ENCODE measurements around the gene OR8D4.
"Not testable (repeated sequence)": the region's sequence is repeated elsewhere in the genome, so short reads cannot be mapped to it uniquely, and the experiment has no call there.

The OR8D4 gene

GRCh38 chr11:123901867-123902266 is at the start of gene OR8D4:
TSS of gene OR8D4 (plus strand) at chr11:123902167. CDS start at chr11:123906432, 4,265 bp downstream.
- Histone ChIP-seq H3K4me1 (ENCODE audit: control insufficient read depth in 1 of 2, insufficient read depth in 2 of 2, low read length in 2 of 2) (no peaks in the 10 kb centered on the region), H3K27me3 (ENCODE audit: control insufficient read depth in 1 of 2, insufficient read depth in 2 of 2, low read length in 2 of 2) (no peaks in the 10 kb centered on the region), H3K27ac (ENCODE audit: low read depth, low read length) (no peak within 1 kb of the TSS), H3K4me3 (ENCODE audit: low read depth in 1 of 2, low read length in 2 of 2) (no peak within 1 kb of the TSS), H3K9ac (ENCODE audit: low read depth in 1 of 2, low read length in 2 of 2) (no peak within 1 kb of the TSS), H3K9me3 (ENCODE audit: control insufficient read depth in 1 of 2, low read length in 2 of 2) (no peaks in the 10 kb centered on the region), H3K36me3 (ENCODE audit: control insufficient read depth in 1 of 2, insufficient read depth in 2 of 2, low read length in 2 of 2) (no peaks in the 10 kb centered on the region)

- no peak overlapping the region for H3K9ac ChIP-seq (ENCODE audit: low read depth in 1 of 2, low read length in 2 of 2)
- no peak overlapping the region for H3K4me3 ChIP-seq (ENCODE audit: low read depth in 1 of 2, low read length in 2 of 2)
- H3K27me3 ChIP-seq (ENCODE audit: control insufficient read depth in 1 of 2, insufficient read depth in 2 of 2, low read length in 2 of 2) = peaks cover 0 to 3% of the 10 kb centered on the region in 2 donors
- no peaks in the 10 kb centered on the region for H3K36me3 ChIP-seq (ENCODE audit: control insufficient read depth in 1 of 2, insufficient read depth in 2 of 2, low read length in 2 of 2)
- no peaks in the 10 kb centered on the region for H3K4me1 ChIP-seq (ENCODE audit: control insufficient read depth in 1 of 2, insufficient read depth in 2 of 2, low read length in 2 of 2)
- H3K9me3 ChIP-seq (ENCODE audit: control insufficient read depth in 1 of 2, low read length in 2 of 2) = no peaks in the 10 kb centered on the region
- H3K27ac ChIP-seq (ENCODE audit: low read depth, low read length) = no peak overlapping the region
Observed at GRCh38 chr11:123852321-123852720, 49.6 kb upstream of the OR8D4 start.

- Histone ChIP-seq H3K36me3 (ENCODE audit: control insufficient read depth in 1 of 2, insufficient read depth in 2 of 2, low read length in 2 of 2) (no peaks in the 10 kb centered on the region), H3K9ac (ENCODE audit: low read depth in 1 of 2, low read length in 2 of 2) (no peak overlapping the region), H3K9me3 (ENCODE audit: control insufficient read depth in 1 of 2, low read length in 2 of 2) (no peaks in the 10 kb centered on the region), H3K27ac (ENCODE audit: low read depth, low read length) (no peak overlapping the region), H3K27me3 (ENCODE audit: control insufficient read depth in 1 of 2, insufficient read depth in 2 of 2, low read length in 2 of 2) (peaks cover 0 to 3% of the 10 kb centered on the region in 2 donors), H3K4me1 (ENCODE audit: control insufficient read depth in 1 of 2, insufficient read depth in 2 of 2, low read length in 2 of 2) (no peaks in the 10 kb centered on the region), H3K4me3 (ENCODE audit: low read depth in 1 of 2, low read length in 2 of 2) (no peak overlapping the region)
Observed at GRCh38 chr11:123853038-123853437, 48.9 kb upstream of the OR8D4 start.

GRCh38 chr11:123856444-123856843 is 45.5 kb upstream of the OR8D4 start:
- H3K4me3 ChIP-seq (ENCODE audit: low read depth in 1 of 2, low read length in 2 of 2) = no peak overlapping the region
- no peak overlapping the region for H3K27ac ChIP-seq (ENCODE audit: low read depth, low read length)
- H3K4me1 ChIP-seq (ENCODE audit: control insufficient read depth in 1 of 2, insufficient read depth in 2 of 2, low read length in 2 of 2) = no peaks in the 10 kb centered on the region
- no peak overlapping the region for H3K9ac ChIP-seq (ENCODE audit: low read depth in 1 of 2, low read length in 2 of 2)
- H3K27me3 ChIP-seq (ENCODE audit: control insufficient read depth in 1 of 2, insufficient read depth in 2 of 2, low read length in 2 of 2) = peaks cover 0 to under 1% of the 10 kb centered on the region in 2 donors
- no peaks in the 10 kb centered on the region for H3K36me3 ChIP-seq (ENCODE audit: control insufficient read depth in 1 of 2, insufficient read depth in 2 of 2, low read length in 2 of 2)
- H3K9me3 ChIP-seq (ENCODE audit: control insufficient read depth in 1 of 2, low read length in 2 of 2) = no peaks in the 10 kb centered on the region

- no peaks in the 10 kb centered on the region for H3K9me3 ChIP-seq (ENCODE audit: control insufficient read depth in 1 of 2, low read length in 2 of 2)
Observed at GRCh38 chr11:123859731-123860130, 42.2 kb upstream of the OR8D4 start.

GRCh38 chr11:123865293-123865692 is 36.7 kb upstream of the OR8D4 start:
- not testable (repeated sequence) for H3K27ac ChIP-seq (ENCODE audit: low read depth, low read length); H3K27me3 ChIP-seq (ENCODE audit: control insufficient read depth in 1 of 2, insufficient read depth in 2 of 2, low read length in 2 of 2); H3K4me1 ChIP-seq (ENCODE audit: control insufficient read depth in 1 of 2, insufficient read depth in 2 of 2, low read length in 2 of 2); H3K4me3 ChIP-seq (ENCODE audit: low read depth in 1 of 2, low read length in 2 of 2); H3K9ac ChIP-seq (ENCODE audit: low read depth in 1 of 2, low read length in 2 of 2); H3K9me3 ChIP-seq (ENCODE audit: control insufficient read depth in 1 of 2, low read length in 2 of 2); H3K36me3 ChIP-seq (ENCODE audit: control insufficient read depth in 1 of 2, insufficient read depth in 2 of 2, low read length in 2 of 2)

More at GRCh38 chr11:123859731-123860130, 42.2 kb upstream of the OR8D4 start:
- Histone ChIP-seq H3K9ac (ENCODE audit: low read depth in 1 of 2, low read length in 2 of 2) (no peak overlapping the region), H3K27me3 (ENCODE audit: control insufficient read depth in 1 of 2, insufficient read depth in 2 of 2, low read length in 2 of 2) (no peaks in the 10 kb centered on the region), H3K4me1 (ENCODE audit: control insufficient read depth in 1 of 2, insufficient read depth in 2 of 2, low read length in 2 of 2) (no peaks in the 10 kb centered on the region), H3K4me3 (ENCODE audit: low read depth in 1 of 2, low read length in 2 of 2) (no peak overlapping the region), H3K27ac (ENCODE audit: low read depth, low read length) (no peak overlapping the region), H3K36me3 (ENCODE audit: control insufficient read depth in 1 of 2, insufficient read depth in 2 of 2, low read length in 2 of 2) (no peaks in the 10 kb centered on the region)

GRCh38 chr11:123867795-123868194 is 34.2 kb upstream of the OR8D4 start:
- not testable (repeated sequence) for H3K27ac ChIP-seq (ENCODE audit: low read depth, low read length); H3K36me3 ChIP-seq (ENCODE audit: control insufficient read depth in 1 of 2, insufficient read depth in 2 of 2, low read length in 2 of 2); H3K4me1 ChIP-seq (ENCODE audit: control insufficient read depth in 1 of 2, insufficient read depth in 2 of 2, low read length in 2 of 2); H3K9ac ChIP-seq (ENCODE audit: low read depth in 1 of 2, low read length in 2 of 2); H3K4me3 ChIP-seq (ENCODE audit: low read depth in 1 of 2, low read length in 2 of 2); H3K27me3 ChIP-seq (ENCODE audit: control insufficient read depth in 1 of 2, insufficient read depth in 2 of 2, low read length in 2 of 2); H3K9me3 ChIP-seq (ENCODE audit: control insufficient read depth in 1 of 2, low read length in 2 of 2)

- Histone ChIP-seq H3K9ac (ENCODE audit: low read depth in 1 of 2, low read length in 2 of 2) (no peak overlapping the region), H3K9me3 (ENCODE audit: control insufficient read depth in 1 of 2, low read length in 2 of 2) (no peaks in the 10 kb centered on the region), H3K4me3 (ENCODE audit: low read depth in 1 of 2, low read length in 2 of 2) (no peak overlapping the region), H3K27ac (ENCODE audit: low read depth, low read length) (no peak overlapping the region), H3K27me3 (ENCODE audit: control insufficient read depth in 1 of 2, insufficient read depth in 2 of 2, low read length in 2 of 2) (no peaks in the 10 kb centered on the region), H3K4me1 (ENCODE audit: control insufficient read depth in 1 of 2, insufficient read depth in 2 of 2, low read length in 2 of 2) (no peaks in the 10 kb centered on the region), H3K36me3 (ENCODE audit: control insufficient read depth in 1 of 2, insufficient read depth in 2 of 2, low read length in 2 of 2) (no peaks in the 10 kb centered on the region)
Observed at GRCh38 chr11:123880912-123881311, 21.1 kb upstream of the OR8D4 start.

GRCh38 chr11:123885570-123885969 is 16.4 kb upstream of the OR8D4 start, which contains the start of gene TMEM225:
TSS of gene TMEM225 (minus strand) at chr11:123885670. CDS start at chr11:123885425, 245 bp downstream.
- Histone ChIP-seq H3K36me3 (ENCODE audit: control insufficient read depth in 1 of 2, insufficient read depth in 2 of 2, low read length in 2 of 2) (no peaks in the 10 kb centered on the region), H3K27ac (ENCODE audit: low read depth, low read length) (no peak within 1 kb of the TSS), H3K4me3 (ENCODE audit: low read depth in 1 of 2, low read length in 2 of 2) (no peak within 1 kb of the TSS), H3K9me3 (ENCODE audit: control insufficient read depth in 1 of 2, low read length in 2 of 2) (no peaks in the 10 kb centered on the region), H3K4me1 (ENCODE audit: control insufficient read depth in 1 of 2, insufficient read depth in 2 of 2, low read length in 2 of 2) (no peaks in the 10 kb centered on the region), H3K27me3 (ENCODE audit: control insufficient read depth in 1 of 2, insufficient read depth in 2 of 2, low read length in 2 of 2) (no peaks in the 10 kb centered on the region), H3K9ac (ENCODE audit: low read depth in 1 of 2, low read length in 2 of 2) (no peak within 1 kb of the TSS)

- Histone ChIP-seq H3K36me3 (ENCODE audit: control insufficient read depth in 1 of 2, insufficient read depth in 2 of 2, low read length in 2 of 2) (no peaks in the 10 kb centered on the region), H3K27me3 (ENCODE audit: control insufficient read depth in 1 of 2, insufficient read depth in 2 of 2, low read length in 2 of 2) (no peaks in the 10 kb centered on the region), H3K4me3 (ENCODE audit: low read depth in 1 of 2, low read length in 2 of 2) (no peak overlapping the region), H3K4me1 (ENCODE audit: control insufficient read depth in 1 of 2, insufficient read depth in 2 of 2, low read length in 2 of 2) (no peaks in the 10 kb centered on the region), H3K9ac (ENCODE audit: low read depth in 1 of 2, low read length in 2 of 2) (no peak overlapping the region), H3K27ac (ENCODE audit: low read depth, low read length) (no peak overlapping the region), H3K9me3 (ENCODE audit: control insufficient read depth in 1 of 2, low read length in 2 of 2) (no peaks in the 10 kb centered on the region)
Observed at GRCh38 chr11:123892031-123892430, 9.9 kb upstream of the OR8D4 start.

GRCh38 chr11:123899792-123900191 is 2.2 kb upstream of the OR8D4 start:
- no peak overlapping the region for H3K4me3 ChIP-seq (ENCODE audit: low read depth in 1 of 2, low read length in 2 of 2)
- H3K9me3 ChIP-seq (ENCODE audit: control insufficient read depth in 1 of 2, low read length in 2 of 2) = no peaks in the 10 kb centered on the region
- H3K27ac ChIP-seq (ENCODE audit: low read depth, low read length) = no peak overlapping the region
- no peaks in the 10 kb centered on the region for H3K4me1 ChIP-seq (ENCODE audit: control insufficient read depth in 1 of 2, insufficient read depth in 2 of 2, low read length in 2 of 2)
- H3K36me3 ChIP-seq (ENCODE audit: control insufficient read depth in 1 of 2, insufficient read depth in 2 of 2, low read length in 2 of 2) = no peaks in the 10 kb centered on the region
- H3K9ac ChIP-seq (ENCODE audit: low read depth in 1 of 2, low read length in 2 of 2) = no peak overlapping the region
- H3K27me3 ChIP-seq (ENCODE audit: control insufficient read depth in 1 of 2, insufficient read depth in 2 of 2, low read length in 2 of 2) = no peaks in the 10 kb centered on the region

Data from duodenal mucosa (tissue), 2 donors.